HG02870 (cell line): ENCODE data around the gene CPTP.

Experiments used
- ATAC-seq: cut with Tn5 transposase; IDR thresholded peaks from one replicate; pipeline ENCODE4 v1.9.1; 2021; ENCODE audit warnings: mild to moderate bottlenecking, moderate library complexity; ENCODE audit not compliant: unreplicated experiment

CPTP gene

DNA sequence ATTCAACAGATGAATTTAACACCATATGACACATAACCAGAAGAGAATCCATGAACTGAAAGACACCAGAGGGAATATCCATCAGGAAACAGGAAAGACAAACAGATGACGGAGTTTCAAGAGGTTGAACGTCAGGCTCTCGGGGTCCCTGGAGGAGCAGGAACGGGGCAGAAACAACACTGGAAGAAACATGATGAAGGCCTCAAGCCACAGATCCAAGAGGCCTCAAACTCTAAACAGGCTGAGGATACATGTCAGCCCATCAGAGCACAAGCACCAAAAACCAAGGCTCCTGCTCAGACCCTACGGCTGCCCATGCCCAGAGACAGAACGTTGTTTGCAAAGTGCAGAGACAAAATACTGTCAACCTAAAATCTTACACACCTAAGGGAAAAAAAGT, 7.2 kb upstream of the CPTP start:
- ATAC-seq, result no peak

- ATAC-seq, result no peak
Measured at GRCh38 chr1:1318131-1318652, 6.4 kb upstream of the CPTP start.

GRCh38 chr1:1318777-1319645, 5.6 kb upstream of the CPTP start:
- no peak for ATAC-seq

DNA sequence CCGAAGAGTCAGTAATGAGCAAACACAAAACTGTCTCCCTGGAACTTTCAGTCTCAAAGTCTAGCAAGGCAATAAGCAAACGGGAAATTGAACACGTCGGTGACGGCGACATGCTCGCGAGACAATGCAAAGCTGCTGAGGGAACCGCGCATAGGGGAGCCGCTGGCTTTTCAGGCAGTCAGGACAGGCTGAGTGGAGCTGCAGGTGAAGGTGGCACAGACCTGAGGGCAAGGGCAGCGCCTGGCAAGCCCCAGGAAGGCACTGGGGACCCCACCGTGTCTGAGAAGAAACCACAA, 5.0 kb upstream of the CPTP start:
- no peak for ATAC-seq

DNA sequence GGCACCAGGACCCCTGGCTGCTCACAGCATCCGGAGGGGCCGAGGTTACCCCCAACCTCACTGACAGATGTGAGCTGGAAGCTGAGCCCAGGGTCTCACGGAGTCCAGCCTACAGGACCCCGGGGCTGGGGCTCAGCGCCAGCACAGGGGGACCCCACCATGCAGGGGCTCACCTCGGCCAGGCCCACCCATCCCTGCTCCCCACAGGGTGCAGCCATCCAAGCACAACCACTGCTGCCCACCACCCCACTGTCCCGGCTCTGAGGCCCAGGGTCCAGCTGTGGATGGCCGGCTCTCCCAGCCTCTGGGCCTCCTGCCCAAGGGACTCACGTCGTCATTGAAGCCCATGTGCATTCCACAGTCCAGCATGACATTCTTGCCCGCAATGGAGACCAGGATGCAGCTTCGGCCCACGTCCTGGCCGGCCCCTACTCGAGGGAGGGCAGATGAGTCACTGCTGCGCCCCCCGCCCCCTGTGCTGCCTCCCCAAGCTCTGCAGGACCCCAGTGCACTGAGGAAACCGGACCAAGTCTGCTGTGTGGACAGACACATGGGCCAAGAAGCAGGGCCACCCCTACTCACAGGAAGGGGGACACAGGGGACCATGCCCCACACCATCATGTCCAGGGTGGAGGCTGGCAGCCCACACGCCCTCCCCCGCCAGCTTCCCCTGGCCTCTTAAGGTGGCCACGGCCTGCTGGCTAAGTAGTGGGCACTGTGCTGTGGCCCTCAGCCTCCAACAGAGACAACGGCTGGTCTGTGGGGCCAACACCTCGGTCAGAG, 3.7 kb upstream of the CPTP start:
- ATAC-seq, result no peak

DNA sequence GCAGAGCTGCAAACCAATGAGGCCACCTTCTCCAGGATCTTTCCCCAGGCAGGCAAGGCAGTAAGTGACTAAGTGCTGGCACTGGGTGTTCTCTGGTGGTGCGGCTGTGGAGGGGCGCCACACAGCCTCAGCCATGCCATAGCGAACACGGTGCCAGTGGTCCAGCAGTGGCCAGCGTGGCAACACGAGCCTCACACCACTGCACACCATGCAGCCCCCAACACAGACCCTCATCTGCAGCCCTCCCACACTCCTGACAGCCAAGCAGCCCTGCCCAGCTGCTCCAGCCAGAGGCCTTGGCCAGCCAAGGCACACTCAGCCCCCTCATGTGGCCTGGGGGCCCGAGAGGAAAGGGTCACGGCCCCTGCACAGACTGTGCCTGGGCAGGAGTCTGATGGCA, 3.1 kb upstream of the CPTP start:
- no peak for ATAC-seq

- ATAC-seq, result no peak
Measured at GRCh38 chr1:1322418-1322817, 2.2 kb upstream of the CPTP start.

- ATAC-seq, result no peak
Measured at GRCh38 chr1:1322952-1323351, 1.6 kb upstream of the CPTP start.

DNA sequence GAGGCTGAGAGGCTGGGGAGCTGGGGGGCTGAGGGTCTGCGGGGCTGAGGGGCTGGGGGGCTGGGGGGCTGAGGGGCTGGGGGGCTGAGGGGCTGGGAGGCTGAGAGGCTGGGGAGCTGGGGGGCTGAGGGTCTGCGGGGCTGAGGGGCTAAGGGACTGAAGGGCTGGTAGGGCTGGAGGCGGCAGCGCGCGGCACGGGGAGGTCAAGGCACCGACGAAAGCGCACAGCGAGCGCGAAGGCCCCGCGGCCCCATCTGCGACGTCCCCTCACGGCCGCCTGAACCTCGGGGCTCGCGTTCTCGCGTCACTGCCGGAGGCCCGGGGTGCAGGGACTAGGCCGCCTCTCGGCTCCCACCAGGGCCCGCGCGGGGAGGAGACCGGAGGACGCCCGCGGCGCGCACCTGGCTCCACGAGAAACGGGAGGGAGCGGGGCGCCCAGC, 498 bp upstream of the CPTP start:
- peak; percentile 23 for ATAC-seq

DNA sequence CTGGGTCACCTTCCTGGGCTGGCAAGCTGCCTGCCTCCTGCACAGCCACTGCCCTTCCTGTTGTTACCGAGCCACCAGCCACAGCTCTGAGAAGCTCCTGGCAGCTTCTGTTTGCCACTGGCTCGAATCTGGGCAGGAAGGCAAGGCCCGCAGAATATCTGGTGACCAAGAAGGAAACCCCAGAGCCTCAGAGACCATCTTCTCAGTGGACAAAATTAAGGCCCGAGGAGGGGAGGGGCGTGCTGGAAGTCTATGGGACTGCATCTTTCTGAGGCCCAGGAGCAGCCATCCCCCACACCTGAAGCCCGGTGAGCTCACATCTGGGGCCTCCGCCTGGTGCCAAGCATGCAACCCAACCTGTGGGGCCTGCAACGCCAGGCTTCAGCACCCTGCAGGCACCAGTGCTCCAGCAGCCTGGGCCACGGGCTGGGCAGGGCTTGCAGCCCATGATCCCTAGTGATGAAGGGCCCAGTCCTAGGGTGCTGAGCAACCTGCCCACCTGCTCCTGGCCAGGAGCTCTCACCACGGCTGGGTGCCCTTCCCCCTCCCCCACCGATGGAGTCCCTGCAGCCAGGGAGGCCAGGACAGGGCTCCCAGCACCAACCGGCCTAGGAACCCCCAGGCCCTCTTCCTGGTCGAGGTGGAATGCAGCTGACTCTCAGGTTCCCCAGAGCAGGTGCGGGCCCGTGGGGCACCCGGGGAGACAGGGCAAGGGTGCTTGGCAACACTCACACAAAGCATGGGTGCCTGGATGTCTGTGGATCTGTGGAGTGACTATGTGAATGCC, 879 bp downstream of the CPTP start:
- ATAC-seq, result no peak

GRCh38 chr1:1326075-1326605, 1.5 kb downstream of the CPTP start:
- no peak for ATAC-seq

GRCh38 chr1:1327291-1327690, 2.7 kb downstream of the CPTP start:
- no peak for ATAC-seq

DNA sequence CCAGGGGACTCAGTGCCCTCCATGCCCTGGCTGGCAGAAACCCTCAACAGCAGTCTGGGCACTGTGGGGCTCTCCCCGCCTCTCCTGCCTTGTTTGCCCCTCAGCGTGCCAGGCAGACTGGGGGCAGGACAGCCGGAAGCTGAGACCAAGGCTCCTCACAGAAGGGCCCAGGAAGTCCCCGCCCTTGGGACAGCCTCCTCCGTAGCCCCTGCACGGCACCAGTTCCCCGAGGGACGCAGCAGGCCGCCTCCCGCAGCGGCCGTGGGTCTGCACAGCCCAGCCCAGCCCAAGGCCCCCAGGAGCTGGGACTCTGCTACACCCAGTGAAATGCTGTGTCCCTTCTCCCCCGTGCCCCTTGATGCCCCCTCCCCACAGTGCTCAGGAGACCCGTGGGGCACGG, 3.7 kb downstream of the CPTP start:
- no peak for ATAC-seq

- no peak for ATAC-seq
Measured at GRCh38 chr1:1329304-1330210, 5.0 kb downstream of the CPTP start.

- ATAC-seq, result no peak
Measured at GRCh38 chr1:1330366-1331067, 5.9 kb downstream of the CPTP start.

DNA sequence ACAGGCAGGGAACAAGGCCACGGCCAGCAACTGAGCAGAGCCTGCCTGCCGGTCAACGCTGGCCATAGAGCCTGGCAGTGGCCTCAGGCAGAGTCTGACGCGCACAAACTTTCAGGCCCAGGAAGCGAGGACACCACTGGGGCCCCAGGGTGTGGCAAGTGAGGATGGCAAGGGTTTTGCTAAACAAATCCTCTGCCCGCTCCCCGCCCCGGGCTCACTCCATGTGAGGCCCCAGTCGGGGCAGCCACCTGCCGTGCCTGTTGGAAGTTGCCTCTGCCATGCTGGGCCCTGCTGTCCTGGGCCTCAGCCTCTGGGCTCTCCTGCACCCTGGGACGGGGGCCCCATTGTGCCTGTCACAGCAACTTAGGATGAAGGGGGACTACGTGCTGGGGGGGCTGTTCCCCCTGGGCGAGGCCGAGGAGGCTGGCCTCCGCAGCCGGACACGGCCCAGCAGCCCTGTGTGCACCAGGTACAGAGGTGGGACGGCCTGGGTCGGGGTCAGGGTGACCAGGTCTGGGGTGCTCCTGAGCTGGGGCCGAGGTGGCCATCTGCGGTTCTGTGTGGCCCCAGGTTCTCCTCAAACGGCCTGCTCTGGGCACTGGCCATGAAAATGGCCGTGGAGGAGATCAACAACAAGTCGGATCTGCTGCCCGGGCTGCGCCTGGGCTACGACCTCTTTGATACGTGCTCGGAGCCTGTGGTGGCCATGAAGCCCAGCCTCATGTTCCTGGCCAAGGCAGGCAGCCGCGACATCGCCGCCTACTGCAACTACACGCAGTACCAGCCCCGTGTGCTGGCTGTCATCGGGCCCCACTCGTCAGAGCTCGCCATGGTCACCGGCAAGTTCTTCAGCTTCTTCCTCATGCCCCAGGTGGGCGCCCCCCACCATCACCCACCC, 6.7 kb downstream of the CPTP start, which contains the start of gene TAS1R3:
TAS1R3 (plus strand) TSS at position 213 of the 898 bp plus-strand sequence; CDS start at position 279, 66 bp downstream.
- ATAC-seq, result no peak

GRCh38 chr1:1332031-1332755, 7.6 kb downstream of the CPTP start:
- no peak for ATAC-seq
